GM06990 (cell line): Measurements from ENCODE around the gene ADAMTSL2.

Experiments
- DNase-seq: peaks from one replicate; pipeline ENCODE4 v3.0.0-alpha.2; 2011; ENCODE audit not compliant: insufficient read length; ENCODE audit errors: extremely low read depth
- H3K27me3 ChIP-seq: replicated peaks from 2 replicates; pipeline ENCODE4 v1.6.0; 2011; ENCODE audit warnings: low read length; ENCODE audit not compliant: control insufficient read depth, insufficient read depth
- H3K36me3 ChIP-seq: 2 replicates; pipeline ENCODE4 v1.5.1; 2011; ENCODE audit warnings: low read length; ENCODE audit not compliant: control insufficient read depth, insufficient read depth
- H3K4me3 ChIP-seq: replicated peaks from 2 replicates; pipeline ENCODE4 v1.5.1; 2011; ENCODE audit warnings: low read depth, mild to moderate bottlenecking, control low read depth, low read length
- CTCF ChIP-seq: IDR thresholded peaks from 2 replicates; pipeline ENCODE4 v1.5.1; 2011; ENCODE audit warnings: low read length, control low read depth, mild to moderate bottlenecking, inconsistent platforms; ENCODE audit not compliant: insufficient read depth, poor library complexity, severe bottlenecking

The ADAMTSL2 gene

GRCh38 chr9:133518706-133519449 is 15.6 kb upstream of the ADAMTSL2 start:
- Histone ChIP-seq H3K27me3 (peaks cover 4% of the 10 kb centered on the region; the same call in 1 of the 2 replicates), H3K36me3 (no peaks in the 10 kb centered on the region), H3K4me3 (no peak overlapping the region)
- no peak for DNase-seq
- no peak for TF ChIP-seq CTCF

DNA sequence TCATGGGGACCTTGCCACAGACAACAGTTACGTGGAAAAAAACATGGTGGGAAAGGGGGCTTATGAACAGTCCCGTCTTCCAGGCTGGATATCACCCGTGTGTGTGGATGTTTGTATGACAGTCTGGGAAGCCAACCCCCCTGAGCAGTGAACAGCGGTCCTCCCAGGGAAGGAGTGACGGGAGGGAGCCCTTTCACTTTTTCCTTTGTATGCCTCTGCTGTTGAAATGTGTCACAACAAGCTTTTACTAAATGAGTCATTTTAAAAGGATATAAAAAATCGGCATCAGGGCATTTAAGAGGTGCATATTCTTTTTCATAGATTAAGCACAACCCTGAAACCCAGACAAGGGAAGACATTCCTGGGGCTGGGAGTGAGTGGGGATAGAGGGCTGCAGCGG is 14.8 kb upstream of the ADAMTSL2 start:
- Histone ChIP-seq H3K4me3 (no peak overlapping the region), H3K27me3 (peaks cover 4% of the 10 kb centered on the region; the same call in 1 of the 2 replicates), H3K36me3 (no peaks in the 10 kb centered on the region)
- no peak for DNase-seq
- TF ChIP-seq CTCF: no peak

- H3K36me3 ChIP-seq: no peaks in the 10 kb centered on the region
- TF ChIP-seq CTCF: no peak
- peaks cover 3% of the 10 kb centered on the region; the same call in 1 of the 2 replicates for H3K27me3 ChIP-seq
- no peak overlapping the region for H3K4me3 ChIP-seq
- no peak for DNase-seq
Observed at GRCh38 chr9:133520121-133520835, 14.2 kb upstream of the ADAMTSL2 start.

DNA sequence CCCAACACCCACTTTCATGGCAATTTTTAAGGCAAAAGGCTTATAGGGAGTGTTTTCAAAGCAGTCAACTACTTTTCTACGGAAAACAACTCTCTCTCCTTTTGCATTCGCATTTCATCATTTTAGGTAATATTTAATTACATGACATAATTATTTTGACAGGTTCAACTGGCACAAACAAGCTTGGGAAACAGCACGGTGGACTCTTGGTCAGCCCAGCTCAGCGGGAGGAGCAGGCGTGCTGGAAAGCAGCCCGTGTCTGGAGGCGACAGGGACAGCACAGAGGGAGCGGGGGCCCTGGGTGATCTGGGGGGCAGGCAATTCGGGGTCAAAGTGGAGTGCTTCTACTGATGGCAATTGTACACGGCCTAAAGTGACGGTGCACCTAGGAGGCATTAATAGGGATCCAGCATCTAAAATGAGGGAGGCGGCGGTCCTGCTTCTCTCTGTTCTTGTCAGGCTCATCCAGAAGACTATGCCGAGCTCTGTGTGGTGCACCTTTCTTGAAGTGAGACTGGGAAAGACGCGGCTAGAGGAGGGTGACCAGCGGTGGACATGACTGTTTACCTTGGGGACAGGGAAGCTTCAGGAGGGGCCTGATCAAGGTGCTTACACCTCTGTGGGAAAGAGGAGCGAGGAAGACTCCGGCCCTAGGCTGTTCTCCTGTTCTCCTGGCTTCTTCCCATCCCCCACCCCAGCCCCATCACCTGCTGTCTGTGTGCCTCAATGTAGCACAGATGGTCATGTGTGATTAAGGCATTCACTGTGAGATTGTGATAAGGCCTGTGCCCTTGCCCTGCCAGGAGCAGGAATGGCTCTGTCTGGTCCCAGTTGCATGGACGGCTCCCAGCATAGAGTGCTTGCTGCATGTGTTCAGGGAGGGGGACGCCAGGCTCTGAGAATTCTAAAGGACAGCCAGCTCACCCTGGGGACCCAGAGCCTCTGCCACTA is 13.1 kb upstream of the ADAMTSL2 start:
- H3K27me3 ChIP-seq: peaks cover 3% of the 10 kb centered on the region; the same call in 1 of the 2 replicates
- no peaks in the 10 kb centered on the region for H3K36me3 ChIP-seq
- no peak overlapping the region for H3K4me3 ChIP-seq
- DNase-seq: no peak
- TF ChIP-seq CTCF: no peak

GRCh38 chr9:133522073-133522910 is 12.2 kb upstream of the ADAMTSL2 start:
- Histone ChIP-seq H3K4me3 (no peak overlapping the region), H3K36me3 (no peaks in the 10 kb centered on the region), H3K27me3 (peaks cover 3% of the 10 kb centered on the region; the same call in 1 of the 2 replicates)
- no peak for DNase-seq
- TF ChIP-seq CTCF: no peak
